ENCODE results near the gene USP2. TPM values are rescaled to one million over a fixed set of nuclear protein-coding genes. Genes with fewer than 3 reads are reported as not detected.
"Not testable (repeated sequence)": the region's sequence is repeated elsewhere in the genome, so short reads cannot be mapped to it uniquely, and the experiment has no call there.

The USP2 gene
- total RNA-seq, 2 experiments from 2014 or later: 0.58 to 0.71 TPM

DNA sequence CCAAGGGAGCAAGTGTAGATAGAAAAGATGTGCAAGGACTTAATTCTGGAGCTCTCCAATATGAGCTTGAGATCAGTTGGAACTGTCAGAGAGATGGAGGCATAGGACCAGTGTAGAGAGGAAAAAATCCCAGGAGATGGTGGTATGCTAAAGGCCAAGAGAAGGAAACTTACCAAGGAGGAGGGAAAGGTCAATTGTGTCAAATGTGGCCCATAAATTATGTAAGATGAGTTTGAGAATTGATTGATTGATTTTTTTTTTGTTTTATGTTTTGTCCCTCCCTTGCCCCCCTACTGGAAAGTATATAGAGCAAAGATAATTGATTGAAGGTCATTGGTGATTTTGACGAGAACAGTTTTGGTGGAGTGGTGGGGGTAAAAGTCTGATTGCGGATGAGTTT is 2.8 kb upstream of the USP2 start:
- no peaks in the 10 kb centered on the region for H3K9me3 Mint-ChIP-seq (ENCODE audit: low read depth)
- no peak for DNase-seq
- ChIA-PET CTCF (interaction anchor here (0.6 to 2.1 kb wide), 9 partner anchors 9 to 758 kb away, joined by 3 to 8 read pairs (median 4); no protein-coding TSS in a partner anchor), POLR2A (no interaction called here)
- no peaks in the 10 kb centered on the region for H3K27me3 Mint-ChIP-seq
- H3K36me3 Mint-ChIP-seq (ENCODE audit: low read depth): no peaks in the 10 kb centered on the region
- no peak overlapping the region for H3K4me3 Mint-ChIP-seq
- intact Hi-C loops (cut with DNase I, micrococcal nuclease): loop anchor here (5.0 kb wide), 2 partner anchors 88 to 343 kb away; partner anchors contain the start of gene NECTIN1 (in 1 of the 2)
- no peak overlapping the region for H3K27ac Mint-ChIP-seq
- ATAC-seq: no peak
- H3K4me1 Mint-ChIP-seq: peaks cover 7% of the 10 kb centered on the region

DNA sequence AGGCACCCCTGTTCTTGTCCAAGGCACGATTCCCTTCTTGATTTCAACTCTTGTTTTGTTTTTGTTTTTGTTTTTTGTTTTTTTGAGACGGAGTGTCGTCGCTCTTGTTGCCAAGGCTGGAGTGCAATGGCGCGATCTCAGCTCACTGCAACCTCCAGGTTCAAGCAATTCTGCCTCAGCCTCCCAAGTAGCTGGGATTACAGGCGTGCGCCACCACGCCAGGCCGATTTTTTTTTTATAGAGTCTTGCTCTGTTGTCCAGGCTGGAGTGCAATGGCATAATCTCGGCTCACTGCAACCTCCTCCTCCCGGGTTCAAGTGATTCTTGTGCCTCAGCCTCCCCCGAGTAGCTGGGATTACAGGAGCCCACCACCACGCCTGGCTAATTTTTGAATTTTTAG is 1.0 kb upstream of the USP2 start:
- not testable (repeated sequence) for H3K9me3 Mint-ChIP-seq (ENCODE audit: low read depth); H3K4me3 Mint-ChIP-seq; H3K27me3 Mint-ChIP-seq; H3K27ac Mint-ChIP-seq; ATAC-seq; H3K4me1 Mint-ChIP-seq; H3K36me3 Mint-ChIP-seq (ENCODE audit: low read depth); DNase-seq
- CTCF ChIA-PET: interaction anchor here (0.7 to 11.3 kb wide), 12 partner anchors 8 to 128 kb away, joined by 3 to 153 read pairs (median 6); no protein-coding TSS in a partner anchor
- intact Hi-C loops (cut with DNase I, micrococcal nuclease): loop anchor here (5.0 kb wide), 2 partner anchors 90 to 345 kb away; partner anchors contain the start of gene NECTIN1 (in 1 of the 2)
- POLR2A ChIA-PET: interaction anchor here (0.6 kb wide), 1 partner anchor 25 kb away, joined by 3 read pairs; no protein-coding TSS in a partner anchor

DNA sequence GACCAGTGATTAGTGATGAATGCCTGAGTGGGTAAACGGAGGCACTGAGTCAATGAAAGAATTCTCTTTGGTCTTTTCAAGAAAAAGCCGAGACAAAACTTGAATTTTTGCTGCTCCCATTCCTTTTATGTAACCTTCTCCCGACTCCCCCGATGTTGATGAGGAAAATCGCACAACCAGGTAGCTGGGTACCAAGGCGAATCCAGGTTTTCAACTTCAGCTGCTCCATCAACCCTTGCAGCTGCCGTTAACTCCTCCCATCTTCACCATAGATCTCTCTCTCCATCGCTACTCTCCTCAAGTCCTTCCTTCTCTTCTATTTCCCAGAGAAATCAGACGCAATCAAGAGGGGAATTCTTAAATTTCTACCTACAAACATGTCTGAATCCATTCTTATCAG is 611 bp upstream of the USP2 start:
- POLR2A ChIA-PET: interaction anchor here (0.6 kb wide), 1 partner anchor 24 kb away, joined by 3 read pairs; no protein-coding TSS in a partner anchor
- Mint-ChIP-seq H3K4me3 (no peak overlapping the region), H3K4me1 (peaks cover 7% of the 10 kb centered on the region), H3K27me3 (no peaks in the 10 kb centered on the region), H3K27ac (no peak overlapping the region), H3K36me3 (ENCODE audit: low read depth) (no peaks in the 10 kb centered on the region), H3K9me3 (ENCODE audit: low read depth) (no peaks in the 10 kb centered on the region)
- CTCF ChIA-PET: interaction anchor here (0.7 to 11.3 kb wide), 15 partner anchors 8 to 128 kb away, joined by 3 to 153 read pairs (median 6); no protein-coding TSS in a partner anchor
- DNase-seq (no peak), ATAC-seq (no peak)
- intact Hi-C loops (cut with DNase I, micrococcal nuclease): loop anchor here (5.0 kb wide), 2 partner anchors 90 to 345 kb away; partner anchors contain the start of gene NECTIN1 (in 1 of the 2)

DNA sequence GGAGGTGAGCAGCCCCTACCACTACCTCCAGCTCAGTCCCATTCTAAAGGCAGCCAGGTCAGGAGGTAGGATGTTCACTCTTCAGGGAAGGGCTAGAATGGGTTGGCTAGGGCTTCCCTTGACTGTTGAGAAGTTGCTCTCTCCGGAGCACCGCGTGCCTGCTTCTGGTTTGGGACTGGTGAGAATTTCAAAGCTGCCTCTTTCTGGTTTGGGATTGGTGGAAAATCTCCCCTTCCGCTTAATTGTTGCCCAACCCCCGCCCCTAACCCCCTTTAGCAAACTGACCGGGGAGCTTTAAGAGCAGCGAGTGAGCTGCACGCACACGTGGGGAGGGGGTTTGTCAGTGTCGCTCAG is 686 bp downstream of the USP2 start:
- CTCF ChIA-PET: interaction anchor here (0.6 to 11.3 kb wide), 18 partner anchors 9 to 274 kb away, joined by 3 to 153 read pairs (median 4); no protein-coding TSS in a partner anchor

DNA sequence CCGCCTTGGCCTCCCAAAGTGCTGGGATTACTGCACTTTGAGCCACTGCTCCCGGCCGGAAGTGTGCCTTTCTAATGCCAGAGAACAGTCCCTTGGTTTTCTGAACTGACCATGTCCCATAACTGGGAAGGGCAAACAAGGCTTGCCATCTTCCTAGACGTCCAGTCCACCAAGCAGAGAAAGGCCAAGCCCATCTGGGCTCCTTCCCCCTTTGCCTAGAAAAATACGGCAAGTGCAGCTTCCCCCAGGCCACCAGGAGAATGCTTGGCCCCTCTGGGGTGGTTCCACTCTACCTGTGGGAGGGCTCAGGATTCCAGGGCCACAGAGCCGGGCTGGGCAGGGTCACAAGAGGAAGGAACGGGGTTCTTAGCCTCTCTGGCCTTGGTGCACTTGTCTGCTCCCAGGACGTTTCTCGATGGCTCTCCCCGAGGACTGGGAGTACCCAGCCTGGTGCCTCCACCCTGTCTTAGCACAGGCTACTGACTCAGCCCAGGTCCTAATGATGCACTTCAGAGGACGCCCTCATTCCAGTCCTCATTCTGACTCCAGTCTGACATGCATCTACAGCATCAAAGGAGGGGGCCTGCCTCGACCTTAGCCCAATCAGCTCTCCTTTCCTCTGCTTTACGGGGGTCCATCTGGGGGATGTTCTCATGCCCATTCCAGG is 1.2 kb downstream of the USP2 start:
- peak; percentile 26 for DNase-seq
- Mint-ChIP-seq H3K27ac (no peak overlapping the region), H3K4me3 (no peak overlapping the region), H3K9me3 (ENCODE audit: low read depth) (no peaks in the 10 kb centered on the region), H3K4me1 (peaks cover 7% of the 10 kb centered on the region), H3K36me3 (ENCODE audit: low read depth) (no peaks in the 10 kb centered on the region), H3K27me3 (no peaks in the 10 kb centered on the region)
- ChIA-PET POLR2A (no interaction called here), CTCF (interaction anchor here (0.6 to 11.3 kb wide), 9 partner anchors 10 to 60 kb away, joined by 3 to 153 read pairs (median 16); no protein-coding TSS in a partner anchor)
- intact Hi-C loops (cut with DNase I, micrococcal nuclease): loop anchor here (2.0 to 5.0 kb wide), 3 partner anchors 92 to 347 kb away; partner anchors contain the start of gene NECTIN1 (in 1 of the 2)
- ATAC-seq: no peak

More for the DNA sequence above, 686 bp downstream of the USP2 start:
- POLR2A ChIA-PET: no interaction called here
- peaks cover 7% of the 10 kb centered on the region for H3K4me1 Mint-ChIP-seq
- no peak overlapping the region for H3K4me3 Mint-ChIP-seq
- no peaks in the 10 kb centered on the region for H3K27me3 Mint-ChIP-seq
- no peaks in the 10 kb centered on the region for H3K36me3 Mint-ChIP-seq (ENCODE audit: low read depth)
- intact Hi-C loops (cut with DNase I, micrococcal nuclease): loop anchor here (1.0 to 5.0 kb wide), 9 partner anchors 20 to 363 kb away; partner anchors contain the start of genes CBL (in 1 of the 2), NECTIN1 (in 1 of the 2), RNF26 (in 1 of the 2) and RPS25 (in 1 of the 2)
- no peaks in the 10 kb centered on the region for H3K9me3 Mint-ChIP-seq (ENCODE audit: low read depth)
- DNase-seq: no peak
- ATAC-seq: no peak
- H3K27ac Mint-ChIP-seq: peak overlapping the region; percentile 18

DNA sequence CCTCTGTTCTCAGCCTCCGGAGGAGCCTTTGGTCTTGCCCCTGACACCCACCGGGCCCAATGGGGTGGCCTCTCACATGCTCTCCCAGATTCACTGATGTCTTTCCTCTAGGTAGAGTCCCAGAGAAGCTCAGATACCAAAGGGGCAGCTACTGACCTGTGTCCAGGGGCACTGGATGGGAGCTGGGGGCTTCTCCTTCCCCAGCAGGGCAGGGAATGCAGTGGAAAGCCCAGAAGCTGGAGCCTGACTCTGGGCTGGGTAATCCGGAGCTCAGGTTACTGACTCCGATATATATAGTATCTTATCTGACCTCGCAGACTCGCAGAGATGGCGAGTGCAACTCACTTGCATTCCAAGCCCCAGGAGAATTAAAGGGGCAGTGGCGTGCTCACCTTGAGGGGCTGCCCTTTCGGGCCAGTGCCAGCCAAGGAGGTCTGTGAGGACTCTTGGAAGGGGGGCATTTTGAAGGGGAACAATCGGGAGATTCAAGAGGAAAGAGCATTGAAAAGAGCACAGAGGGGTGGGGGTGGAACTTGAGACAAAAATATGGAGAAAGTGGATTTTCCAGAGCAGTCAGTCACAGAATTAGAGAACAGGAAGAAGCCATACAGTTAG is 2.5 kb downstream of the USP2 start:
- Mint-ChIP-seq H3K27ac (no peak overlapping the region), H3K4me1 (peaks cover 8% of the 10 kb centered on the region), H3K36me3 (ENCODE audit: low read depth) (no peaks in the 10 kb centered on the region), H3K9me3 (ENCODE audit: low read depth) (no peaks in the 10 kb centered on the region), H3K4me3 (no peak overlapping the region), H3K27me3 (no peaks in the 10 kb centered on the region)
- POLR2A ChIA-PET: no interaction called here
- CTCF ChIA-PET: interaction anchor here (0.8 to 11.3 kb wide), 5 partner anchors 11 to 96 kb away, joined by 4 to 153 read pairs (median 12); no protein-coding TSS in a partner anchor
- intact Hi-C loops (cut with DNase I, micrococcal nuclease): no loop called here
- ATAC-seq (no peak), DNase-seq (no peak)

DNA sequence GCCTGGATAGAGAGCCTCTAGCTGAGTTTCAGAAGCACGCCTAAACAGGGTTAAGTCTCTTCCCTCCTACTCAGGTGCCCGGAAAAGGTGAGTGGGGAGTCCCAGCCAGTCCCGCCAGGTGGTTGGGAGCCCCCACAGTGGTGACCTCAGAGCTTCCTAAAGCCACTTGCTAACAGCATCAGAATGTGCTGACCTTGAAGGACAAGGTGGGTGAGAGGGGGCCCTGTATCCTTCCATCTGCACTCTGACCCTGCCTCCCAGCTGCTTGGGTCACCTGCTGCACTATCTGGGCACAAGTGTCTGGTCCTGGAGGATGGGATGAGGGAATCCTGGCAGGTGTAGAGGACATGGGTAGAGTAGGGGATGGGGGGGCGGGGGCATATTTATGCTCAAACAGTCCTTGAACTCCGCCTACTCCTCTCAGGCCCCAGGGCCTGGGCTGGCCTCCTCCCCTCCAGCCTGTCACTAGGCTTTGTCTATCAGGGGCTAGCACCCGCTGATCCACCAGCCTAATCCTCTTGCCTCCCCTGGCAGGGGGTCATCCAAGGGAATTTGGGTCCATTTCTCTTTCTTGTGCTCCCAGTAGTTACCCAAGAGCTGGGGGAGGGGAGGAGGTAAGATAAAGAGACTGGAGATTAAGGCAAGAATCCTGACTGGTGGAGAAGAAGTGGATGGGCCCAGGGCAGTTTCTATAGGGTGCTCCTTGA is 3.4 kb downstream of the USP2 start:
- POLR2A ChIA-PET: no interaction called here
- CTCF ChIA-PET: interaction anchor here (0.7 to 11.3 kb wide), 7 partner anchors 10 to 357 kb away, joined by 3 to 153 read pairs (median 6); no protein-coding TSS in a partner anchor
- Mint-ChIP-seq H3K4me1 (peaks cover 12% of the 10 kb centered on the region), H3K4me3 (no peak overlapping the region), H3K36me3 (ENCODE audit: low read depth) (no peaks in the 10 kb centered on the region), H3K9me3 (ENCODE audit: low read depth) (no peaks in the 10 kb centered on the region), H3K27me3 (no peaks in the 10 kb centered on the region), H3K27ac (no peak overlapping the region)
- intact Hi-C loops (cut with DNase I, micrococcal nuclease): no loop called here
- ATAC-seq: no peak
- no peak for DNase-seq

DNA sequence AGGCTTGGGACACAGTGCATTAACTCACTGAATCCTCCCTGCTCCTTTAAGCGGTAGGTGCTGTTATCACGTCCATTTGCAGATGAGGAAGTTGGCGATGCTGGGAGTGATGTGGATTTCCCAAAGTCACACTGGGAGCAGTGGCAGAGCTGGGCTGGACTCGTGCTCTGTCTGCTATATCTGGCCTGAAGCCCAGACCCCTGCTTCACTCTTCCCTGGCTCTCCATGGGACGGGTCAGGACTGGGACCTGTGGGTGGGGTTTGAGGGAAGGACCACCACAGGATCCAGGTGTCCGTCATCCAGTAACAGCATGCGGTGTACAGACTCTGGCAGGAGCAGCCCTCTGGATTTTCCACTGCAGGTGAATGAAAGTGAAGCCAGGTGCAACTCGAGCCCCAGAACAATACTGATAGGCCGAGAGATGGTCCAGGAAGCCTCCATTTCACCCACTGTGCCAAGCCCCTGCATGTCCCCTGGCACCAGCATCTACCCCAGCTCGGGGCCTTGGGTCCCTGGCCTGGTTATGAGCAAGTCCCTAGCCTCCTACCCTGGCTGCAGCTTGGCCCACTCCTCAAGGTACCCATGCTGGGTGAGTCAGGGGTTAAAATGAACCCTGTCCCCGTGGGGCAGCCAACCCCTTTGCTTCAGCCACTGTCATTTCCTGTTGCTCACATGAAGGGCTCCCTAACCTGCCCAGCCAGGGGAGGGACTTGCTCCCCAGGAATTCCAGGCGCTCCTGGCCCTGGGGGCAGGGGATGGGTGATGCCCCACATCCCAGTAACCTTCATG is 4.2 kb downstream of the USP2 start:
- no peak for DNase-seq
- Mint-ChIP-seq H3K27ac (no peak overlapping the region), H3K27me3 (no peaks in the 10 kb centered on the region), H3K36me3 (ENCODE audit: low read depth) (no peaks in the 10 kb centered on the region), H3K9me3 (ENCODE audit: low read depth) (no peaks in the 10 kb centered on the region), H3K4me1 (peaks cover 12% of the 10 kb centered on the region), H3K4me3 (no peak overlapping the region)
- ChIA-PET CTCF (interaction anchor here (0.5 to 11.3 kb wide), 8 partner anchors 10 to 765 kb away, joined by 3 to 153 read pairs (median 9); no protein-coding TSS in a partner anchor), POLR2A (no interaction called here)
- intact Hi-C loops (cut with DNase I, micrococcal nuclease): no loop called here
- no peak for ATAC-seq

DNA sequence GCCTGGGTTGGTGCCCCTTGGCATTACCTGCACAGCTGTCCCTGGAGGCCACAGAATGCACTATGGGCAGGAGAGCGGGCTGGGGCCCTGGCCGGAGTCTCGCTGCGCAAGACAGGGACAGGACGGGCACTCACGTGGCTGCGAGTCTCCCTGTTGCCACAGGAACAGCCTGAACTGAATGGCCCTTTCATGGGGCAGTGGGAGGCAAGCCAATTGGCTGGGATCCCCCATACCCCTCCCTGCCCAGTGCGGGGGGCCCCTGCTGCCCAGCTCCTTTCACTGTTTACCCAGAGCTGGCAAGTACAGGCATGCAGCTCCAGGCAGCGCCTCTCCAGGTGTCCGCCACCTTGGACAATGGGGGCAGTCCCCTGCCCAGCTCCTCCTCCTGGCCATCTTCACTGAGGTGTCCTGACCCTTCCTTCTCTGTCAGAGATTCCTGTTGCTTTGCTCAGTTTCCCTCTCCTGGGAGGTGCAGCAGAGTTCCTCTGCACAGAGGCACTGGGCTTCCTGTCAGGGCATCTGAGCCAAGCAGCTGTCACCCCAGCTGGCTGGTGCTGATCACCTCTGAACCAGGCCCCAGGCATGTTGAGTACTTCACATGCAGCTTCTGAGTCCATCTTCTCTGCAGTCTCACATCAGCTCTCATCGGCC is 5.2 kb downstream of the USP2 start:
- intact Hi-C loops (cut with DNase I, micrococcal nuclease): no loop called here
- ChIA-PET CTCF (interaction anchor here (0.5 to 11.3 kb wide), 11 partner anchors 9 to 764 kb away, joined by 3 to 153 read pairs (median 4); no protein-coding TSS in a partner anchor), POLR2A (interaction anchor here (0.7 kb wide), 1 partner anchor 755 kb away, joined by 3 read pairs; no protein-coding TSS in a partner anchor)
- Mint-ChIP-seq H3K36me3 (ENCODE audit: low read depth) (no peaks in the 10 kb centered on the region), H3K9me3 (ENCODE audit: low read depth) (no peaks in the 10 kb centered on the region), H3K4me1 (peaks cover 12% of the 10 kb centered on the region), H3K27ac (no peak overlapping the region), H3K4me3 (no peak overlapping the region), H3K27me3 (no peaks in the 10 kb centered on the region)
- DNase-seq: no peak
- ATAC-seq: no peak
